ENCODE data around the gene TSNAXIP1. TPM values are rescaled to one million over a fixed set of nuclear protein-coding genes. Genes with fewer than 3 reads are reported as not detected.

The TSNAXIP1 gene
- total RNA-seq, 3 donors from 2014 or later (not counting 1 experiment from before 2014, with no cell fraction given), result 0.15 to 0.68 TPM; not detected in 1

DNA sequence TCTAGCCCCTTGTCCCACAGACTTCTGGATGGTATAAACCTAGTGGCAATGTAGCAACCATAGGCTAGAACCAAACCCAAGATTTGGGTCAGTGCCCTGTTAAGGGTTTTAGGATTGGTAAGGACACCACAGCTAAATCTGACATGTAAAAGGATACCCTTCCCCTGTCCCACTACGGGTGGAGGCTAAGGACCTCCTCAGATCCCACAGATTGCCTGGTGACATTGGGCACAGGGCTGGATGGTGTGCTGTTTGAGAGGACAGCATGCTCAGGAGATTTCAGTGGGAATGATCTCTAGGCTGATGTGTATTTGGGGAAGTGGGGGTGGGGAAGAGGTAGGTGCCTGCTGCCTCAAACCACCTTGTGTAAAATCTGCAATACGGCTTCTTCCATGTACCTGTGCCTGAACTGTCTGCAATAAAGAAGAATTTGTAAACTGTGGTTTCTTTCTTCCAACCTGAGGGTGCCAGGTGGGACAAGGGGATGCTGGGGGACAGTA, 65.5 kb downstream of the TSNAXIP1 start:
- 73% methylated on average over 2 of the region's 2 CpGs for whole genome bisulfite sequencing (ENCODE audit: insufficient coverage)
- Mint-ChIP-seq H3K4me1 (peaks cover 27 to 37% of the 10 kb centered on the region in 2 donors), H3K4me3 (peak overlapping the region; percentile 92), H3K27ac (peak overlapping the region; percentile 90), H3K36me3 (no peaks in the 10 kb centered on the region), H3K27me3 (ENCODE audit: low read depth in 2 of 2) (no peaks in the 10 kb centered on the region), H3K9me3 (no peaks in the 10 kb centered on the region)
- DNase-seq, result peak in 1 of 2 donors; percentile 28
- H3K36me3 ChIP-seq (ENCODE audit: control insufficient read depth, insufficient read depth, low read length), result peaks cover 22% of the 10 kb centered on the region
- no peaks in the 10 kb centered on the region for H3K27me3 ChIP-seq (ENCODE audit: control insufficient read depth, insufficient read depth, low read length)
- ATAC-seq, result no peak
- peak overlapping the region; percentile 89 for H3K4me3 ChIP-seq (ENCODE audit: low read length)
- H3K27ac ChIP-seq (ENCODE audit: low read length), result peak overlapping the region; percentile 86
- no peaks in the 10 kb centered on the region for H3K9me3 ChIP-seq (ENCODE audit: control insufficient read depth, insufficient read depth, low read length)
- TF ChIP-seq, protein P1, sequence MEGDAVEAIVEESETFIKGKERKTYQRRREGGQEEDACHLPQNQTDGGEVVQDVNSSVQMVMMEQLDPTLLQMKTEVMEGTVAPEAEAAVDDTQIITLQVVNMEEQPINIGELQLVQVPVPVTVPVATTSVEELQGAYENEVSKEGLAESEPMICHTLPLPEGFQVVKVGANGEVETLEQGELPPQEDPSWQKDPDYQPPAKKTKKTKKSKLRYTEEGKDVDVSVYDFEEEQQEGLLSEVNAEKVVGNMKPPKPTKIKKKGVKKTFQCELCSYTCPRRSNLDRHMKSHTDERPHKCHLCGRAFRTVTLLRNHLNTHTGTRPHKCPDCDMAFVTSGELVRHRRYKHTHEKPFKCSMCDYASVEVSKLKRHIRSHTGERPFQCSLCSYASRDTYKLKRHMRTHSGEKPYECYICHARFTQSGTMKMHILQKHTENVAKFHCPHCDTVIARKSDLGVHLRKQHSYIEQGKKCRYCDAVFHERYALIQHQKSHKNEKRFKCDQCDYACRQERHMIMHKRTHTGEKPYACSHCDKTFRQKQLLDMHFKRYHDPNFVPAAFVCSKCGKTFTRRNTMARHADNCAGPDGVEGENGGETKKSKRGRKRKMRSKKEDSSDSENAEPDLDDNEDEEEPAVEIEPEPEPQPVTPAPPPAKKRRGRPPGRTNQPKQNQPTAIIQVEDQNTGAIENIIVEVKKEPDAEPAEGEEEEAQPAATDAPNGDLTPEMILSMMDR (IDR thresholded peaks at IDR 0.05), result no peak
- peaks cover 24% of the 10 kb centered on the region for H3K4me1 ChIP-seq (ENCODE audit: control insufficient read depth, insufficient read depth, low read length)
- intact Hi-C loops (cut with micrococcal nuclease), result loop anchor here (2.0 kb wide), 2 partner anchors 21 to 25 kb away; partner anchors contain the start of genes CENPT, NUTF2 and PSKH1

DNA sequence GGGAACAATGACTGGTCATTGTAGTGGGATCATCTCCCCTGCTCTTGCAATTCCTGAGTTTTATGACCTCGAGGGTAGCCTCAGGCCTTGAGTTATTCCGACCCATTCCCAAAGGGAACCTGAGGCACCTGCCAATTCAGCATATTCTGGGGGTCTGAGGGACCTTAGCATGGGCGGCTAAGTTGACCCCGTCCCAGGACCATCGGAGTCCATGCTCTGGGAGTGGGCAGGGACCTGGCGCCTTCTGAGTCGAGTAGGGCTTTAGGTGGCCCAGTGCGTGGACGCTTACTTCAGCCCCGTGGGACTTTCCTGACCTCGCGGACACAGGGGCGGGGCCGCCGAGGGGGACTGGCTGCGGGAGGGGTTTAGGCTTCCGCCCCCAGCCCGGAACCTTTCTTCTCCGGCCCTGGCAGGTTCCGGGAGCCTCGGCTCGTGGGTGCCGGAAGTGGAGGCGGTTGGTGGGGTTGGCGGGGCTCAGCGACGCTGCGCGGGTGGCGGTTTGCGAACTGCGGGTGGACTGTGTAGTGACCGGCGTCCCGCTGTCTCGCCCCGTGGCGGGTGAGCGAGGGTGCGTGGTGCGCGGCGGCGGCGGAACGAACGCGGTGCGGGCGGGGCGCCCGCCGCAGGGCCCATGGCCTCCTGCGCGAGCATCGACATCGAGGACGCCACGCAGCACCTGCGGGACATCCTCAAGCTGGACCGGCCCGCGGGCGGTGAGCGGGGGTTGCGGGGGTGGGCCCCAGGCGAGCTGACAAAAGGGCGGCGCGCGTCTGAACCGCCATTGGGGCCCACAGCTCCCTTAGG, 66.1 kb downstream of the TSNAXIP1 start, which contains the start of gene EDC4:
TSS of gene EDC4 (plus strand) at position 422 of the 804 bp plus-strand sequence. CDS start at position 632, 210 bp downstream.
- Mint-ChIP-seq H3K4me1 (peaks cover 27 to 37% of the 10 kb centered on the region in 2 donors), H3K27me3 (ENCODE audit: low read depth in 2 of 2) (no peaks in the 10 kb centered on the region), H3K36me3 (no peaks in the 10 kb centered on the region), H3K9me3 (no peaks in the 10 kb centered on the region), H3K27ac (peak within 1 kb of the TSS; percentile 90), H3K4me3 (peak within 1 kb of the TSS; percentile 92)
- TF ChIP-seq, protein P1 (IDR thresholded peaks at IDR 0.05), result no peak
- peak; percentile 91 for DNase-seq
- peaks cover 25% of the 10 kb centered on the region for H3K36me3 ChIP-seq (ENCODE audit: control insufficient read depth, insufficient read depth, low read length)
- peaks cover 24% of the 10 kb centered on the region for H3K4me1 ChIP-seq (ENCODE audit: control insufficient read depth, insufficient read depth, low read length)
- intact Hi-C loops (cut with micrococcal nuclease), result loop anchor here (2.0 kb wide), 2 partner anchors 20 to 26 kb away; partner anchors contain the start of genes CENPT, NUTF2 and PSKH1
- 2% methylated on average over 72 of the region's 72 CpGs for WGBS (ENCODE audit: insufficient coverage)
- peak; percentile 92 to 96 (median 94) for ATAC-seq
- no peaks in the 10 kb centered on the region for H3K27me3 ChIP-seq (ENCODE audit: control insufficient read depth, insufficient read depth, low read length)
- peak within 1 kb of the TSS; percentile 86 for H3K27ac ChIP-seq (ENCODE audit: low read length)
- no peaks in the 10 kb centered on the region for H3K9me3 ChIP-seq (ENCODE audit: control insufficient read depth, insufficient read depth, low read length)
- H3K4me3 ChIP-seq (ENCODE audit: low read length), result peak within 1 kb of the TSS; percentile 89

DNA sequence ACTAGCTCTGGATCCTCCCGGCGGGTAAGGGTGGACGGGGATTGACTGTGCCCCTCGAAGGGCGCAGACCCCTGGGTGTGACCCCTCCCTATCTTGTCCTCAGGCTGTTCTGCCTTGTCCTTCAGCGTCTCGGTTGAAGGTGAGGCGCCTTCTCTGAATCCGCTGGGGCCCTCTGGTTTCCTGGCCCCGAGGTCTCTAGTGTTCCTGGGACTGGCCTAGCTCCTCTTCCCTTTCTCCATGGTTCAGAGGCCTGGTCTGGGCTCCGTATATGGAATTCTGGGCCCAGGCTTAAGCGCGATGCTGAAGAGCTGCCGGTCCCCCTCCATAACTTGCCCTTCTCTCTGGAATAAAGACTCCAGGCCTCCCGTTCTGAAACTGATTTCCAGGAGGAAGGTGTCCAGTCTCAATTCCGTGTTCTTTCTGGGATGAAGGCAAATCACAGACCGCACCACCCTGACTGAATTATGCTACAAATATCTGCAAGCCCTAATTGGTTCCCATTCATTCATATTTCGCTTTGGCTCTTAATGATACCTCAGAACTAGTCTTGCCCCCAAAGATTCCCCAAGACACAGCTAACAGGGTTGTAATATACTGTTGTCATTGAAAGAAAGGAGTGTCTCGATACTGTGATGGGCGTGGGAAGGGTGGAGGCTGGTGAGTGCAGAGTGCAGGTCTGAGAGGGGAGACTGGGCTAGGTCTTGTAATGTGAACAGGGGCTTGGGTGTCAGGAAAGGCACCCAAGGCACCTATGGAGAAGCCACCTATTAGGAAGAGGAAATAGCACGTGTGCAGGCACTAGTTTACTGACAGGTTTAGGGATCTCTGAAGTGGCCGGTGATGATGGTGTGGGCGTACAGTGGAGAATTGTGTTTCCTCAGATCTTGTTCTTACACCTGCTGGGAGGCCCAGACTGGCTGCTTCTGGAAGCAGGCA, 67.0 kb downstream of the TSNAXIP1 start:
- intact Hi-C loops (cut with micrococcal nuclease), result loop anchor here (2.0 kb wide), 2 partner anchors 19 to 27 kb away; partner anchors contain the start of genes CENPT, NUTF2 and PSKH1
- Histone ChIP-seq H3K4me1 (ENCODE audit: control insufficient read depth, insufficient read depth, low read length) (peaks cover 24% of the 10 kb centered on the region), H3K27me3 (ENCODE audit: control insufficient read depth, insufficient read depth, low read length) (no peaks in the 10 kb centered on the region), H3K36me3 (ENCODE audit: control insufficient read depth, insufficient read depth, low read length) (peaks cover 30% of the 10 kb centered on the region), H3K27ac (ENCODE audit: low read length) (peak overlapping the region; percentile 53), H3K9me3 (ENCODE audit: control insufficient read depth, insufficient read depth, low read length) (no peaks in the 10 kb centered on the region), H3K4me3 (ENCODE audit: low read length) (peak overlapping the region; percentile 89)
- DNase-seq (no peak), ATAC-seq (peak in 2 of 3 donors; percentile 1 to 3)
- 14% methylated on average over 23 of the region's 23 CpGs for WGBS (ENCODE audit: insufficient coverage)
- Mint-ChIP-seq H3K4me3 (peak overlapping the region; percentile 92), H3K27me3 (ENCODE audit: low read depth in 2 of 2) (no peaks in the 10 kb centered on the region), H3K9me3 (no peaks in the 10 kb centered on the region), H3K27ac (peak overlapping the region; percentile 90), H3K36me3 (no peaks in the 10 kb centered on the region), H3K4me1 (peaks cover 27 to 37% of the 10 kb centered on the region in 2 donors)
- TF ChIP-seq, protein P1 (IDR thresholded peaks at IDR 0.05), result no peak
